Measurements from ENCODE around the gene UNC5B.

GRCh38 chr10:71238626-71239025, 26.3 kb downstream of the UNC5B start:
- TF ChIP-seq EZH2phosphoT487 (IDR thresholded peaks at IDR 0.05; ENCODE audit: low read depth, severe bottlenecking, unreplicated experiment): no peak
- TF ChIP-seq, protein P1, sequence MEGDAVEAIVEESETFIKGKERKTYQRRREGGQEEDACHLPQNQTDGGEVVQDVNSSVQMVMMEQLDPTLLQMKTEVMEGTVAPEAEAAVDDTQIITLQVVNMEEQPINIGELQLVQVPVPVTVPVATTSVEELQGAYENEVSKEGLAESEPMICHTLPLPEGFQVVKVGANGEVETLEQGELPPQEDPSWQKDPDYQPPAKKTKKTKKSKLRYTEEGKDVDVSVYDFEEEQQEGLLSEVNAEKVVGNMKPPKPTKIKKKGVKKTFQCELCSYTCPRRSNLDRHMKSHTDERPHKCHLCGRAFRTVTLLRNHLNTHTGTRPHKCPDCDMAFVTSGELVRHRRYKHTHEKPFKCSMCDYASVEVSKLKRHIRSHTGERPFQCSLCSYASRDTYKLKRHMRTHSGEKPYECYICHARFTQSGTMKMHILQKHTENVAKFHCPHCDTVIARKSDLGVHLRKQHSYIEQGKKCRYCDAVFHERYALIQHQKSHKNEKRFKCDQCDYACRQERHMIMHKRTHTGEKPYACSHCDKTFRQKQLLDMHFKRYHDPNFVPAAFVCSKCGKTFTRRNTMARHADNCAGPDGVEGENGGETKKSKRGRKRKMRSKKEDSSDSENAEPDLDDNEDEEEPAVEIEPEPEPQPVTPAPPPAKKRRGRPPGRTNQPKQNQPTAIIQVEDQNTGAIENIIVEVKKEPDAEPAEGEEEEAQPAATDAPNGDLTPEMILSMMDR (IDR thresholded peaks at IDR 0.05; ENCODE audit: poor library complexity): no peak
- TF ChIP-seq EZH2 (IDR thresholded peaks at IDR 0.05; ENCODE audit: borderline replicate concordance): no peak
